ENCODE results near the gene IQCH. TPM values are rescaled to one million over a fixed set of nuclear protein-coding genes. Genes with fewer than 3 reads are reported as not detected.

Gene IQCH
- total RNA-seq, 4 donors from 2014 or later: 0.40 to 5.2 (median 1.9) TPM

DNA sequence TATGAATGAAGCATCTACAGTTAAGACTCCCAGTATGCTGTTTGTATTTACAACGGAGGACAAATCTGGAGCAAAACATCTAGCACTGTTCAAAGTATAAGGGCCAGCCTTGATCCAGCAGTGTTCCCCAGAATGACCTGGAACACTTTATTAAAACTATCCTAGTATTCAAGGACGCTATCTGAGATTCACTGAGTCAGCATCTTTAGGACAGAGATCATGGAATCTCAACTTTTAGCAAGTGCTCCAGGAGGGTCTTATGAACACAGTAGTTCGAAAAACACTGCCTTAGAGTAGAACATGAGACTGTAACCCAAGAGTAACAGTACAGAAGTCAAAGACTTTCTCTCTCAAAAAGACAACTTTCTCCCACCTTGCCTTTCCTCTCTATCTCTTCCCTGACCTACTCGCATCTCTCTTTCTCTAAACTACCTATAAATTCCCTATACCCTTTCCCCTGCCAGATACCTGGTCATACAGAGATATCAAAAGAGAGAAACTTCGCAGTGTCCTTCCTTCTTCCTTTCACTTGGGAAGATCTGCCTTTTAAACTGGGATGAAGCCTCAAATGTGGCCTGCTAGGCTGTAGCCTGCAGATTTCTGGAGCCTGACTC lies 43.9 kb upstream of the IQCH start:
- Histone ChIP-seq H3K4me3 (no peak overlapping the region), H3K36me3 (peaks cover 0 to 17% (median 5%) of the 10 kb centered on the region in 4 donors), H3K4me1 (no peaks in the 10 kb centered on the region), H3K27me3 (no peaks in the 10 kb centered on the region), H3K9me3 (no peaks in the 10 kb centered on the region), H3K27ac (no peak overlapping the region)
- in situ Hi-C loops (cut with MboI; ENCODE audit: low pct_ligation_motif_present in 1 of 4, low pct_unique_long_range_greater_than_20kb in 1 of 4, low sequenced_read_pairs in 3 of 4) (no loop called here), intact Hi-C loops (cut with DNase I; ENCODE audit: low total_unique reads) (no loop called here)
- 93 to 100% methylated on average over 4 to 5 of the region's 5 CpGs for WGBS, 2 donors (ENCODE audit: low coverage in 1 of 2)
- TF ChIP-seq POLR2AphosphoS5 (IDR thresholded peaks at IDR 0.05): no peak
- no peak for TF ChIP-seq POLR2A (IDR thresholded peaks at IDR 0.05)
- no peak for TF ChIP-seq CTCF (IDR thresholded peaks at IDR 0.05)
- no peak for TF ChIP-seq EP300 (IDR thresholded peaks at IDR 0.05; ENCODE audit: low read depth)
- no peak for DNase-seq

GRCh38 chr15:67212684-67213367 lies 41.8 kb upstream of the IQCH start:
- 92 to 93% methylated on average over 4 of the region's 4 CpGs for WGBS, 2 donors (ENCODE audit: low coverage in 1 of 2)
- no peaks in the 10 kb centered on the region for H3K9me3 ChIP-seq
- no peaks in the 10 kb centered on the region for H3K27me3 ChIP-seq
- H3K4me1 ChIP-seq: no peaks in the 10 kb centered on the region
- peaks cover 0 to 10% (median 4%) of the 10 kb centered on the region in 4 donors for H3K36me3 ChIP-seq
- no peak for TF ChIP-seq EP300 (IDR thresholded peaks at IDR 0.05; ENCODE audit: low read depth)
- TF ChIP-seq POLR2AphosphoS5 (IDR thresholded peaks at IDR 0.05): no peak
- TF ChIP-seq CTCF (IDR thresholded peaks at IDR 0.05): no peak
- TF ChIP-seq POLR2A (IDR thresholded peaks at IDR 0.05): no peak
- no peak overlapping the region for H3K4me3 ChIP-seq
- in situ Hi-C loops (cut with MboI; ENCODE audit: low pct_ligation_motif_present in 1 of 4, low pct_unique_long_range_greater_than_20kb in 1 of 4, low sequenced_read_pairs in 3 of 4) (no loop called here), intact Hi-C loops (cut with DNase I; ENCODE audit: low total_unique reads) (no loop called here)
- no peak overlapping the region for H3K27ac ChIP-seq
- DNase-seq: no peak

DNA sequence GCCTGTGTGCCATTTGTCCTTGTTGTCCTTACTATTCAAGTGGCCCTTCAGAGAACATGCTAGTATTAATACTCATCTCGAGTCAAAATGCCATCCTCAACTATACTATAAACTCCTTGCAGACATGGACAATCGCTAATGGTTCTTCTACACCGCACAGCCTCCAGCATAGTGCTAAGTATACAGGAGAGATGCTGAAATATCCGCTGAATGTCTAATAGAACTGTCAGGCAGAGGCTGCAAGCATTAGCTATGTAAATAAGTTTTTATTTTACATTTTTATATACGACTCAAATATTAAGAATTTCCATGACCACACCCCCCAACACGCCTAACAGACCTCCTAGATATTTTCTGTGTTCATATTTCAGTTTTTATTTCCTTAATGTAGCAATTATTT lies 39.5 kb upstream of the IQCH start:
- in situ Hi-C loops (cut with MboI; ENCODE audit: low pct_ligation_motif_present in 1 of 4, low pct_unique_long_range_greater_than_20kb in 1 of 4, low sequenced_read_pairs in 3 of 4) (no loop called here), intact Hi-C loops (cut with DNase I; ENCODE audit: low total_unique reads) (no loop called here)
- H3K4me3 ChIP-seq: no peak overlapping the region
- H3K4me1 ChIP-seq: no peaks in the 10 kb centered on the region
- no peak for TF ChIP-seq CTCF (IDR thresholded peaks at IDR 0.05)
- TF ChIP-seq POLR2AphosphoS5 (IDR thresholded peaks at IDR 0.05): no peak
- no peak for TF ChIP-seq EP300 (IDR thresholded peaks at IDR 0.05; ENCODE audit: low read depth)
- TF ChIP-seq POLR2A (IDR thresholded peaks at IDR 0.05): no peak
- 90 to 93% methylated on average over 3 to 6 of the region's 6 CpGs for WGBS, 2 donors (ENCODE audit: low coverage in 1 of 2)
- DNase-seq: no peak
- H3K27me3 ChIP-seq: no peaks in the 10 kb centered on the region
- no peaks in the 10 kb centered on the region for H3K36me3 ChIP-seq
- no peak overlapping the region for H3K27ac ChIP-seq
- H3K9me3 ChIP-seq: no peaks in the 10 kb centered on the region

DNA sequence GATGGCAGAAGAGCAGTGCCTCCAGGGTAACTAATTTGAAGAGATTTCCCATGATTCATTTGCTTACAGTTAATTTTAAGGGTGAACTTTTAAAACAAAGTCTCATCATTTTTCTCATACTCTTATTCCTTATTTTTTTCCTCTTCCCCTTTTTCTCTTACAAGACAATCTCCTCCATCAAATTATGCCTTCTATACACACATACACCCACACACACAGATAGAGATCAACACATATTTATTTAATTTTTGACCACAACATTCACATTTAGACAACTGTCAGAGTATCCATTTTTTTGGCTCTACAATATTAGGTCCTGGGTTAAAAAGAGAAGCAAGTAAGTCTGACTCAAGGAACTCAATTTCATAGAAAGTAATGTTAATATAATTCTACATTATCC lies 37.7 kb upstream of the IQCH start:
- no peaks in the 10 kb centered on the region for H3K36me3 ChIP-seq
- DNase-seq: no peak
- H3K9me3 ChIP-seq: no peaks in the 10 kb centered on the region
- H3K4me1 ChIP-seq: no peaks in the 10 kb centered on the region
- H3K27ac ChIP-seq: no peak overlapping the region
- intact Hi-C loops (cut with DNase I; ENCODE audit: low total_unique reads) (no loop called here), in situ Hi-C loops (cut with MboI; ENCODE audit: low pct_ligation_motif_present in 1 of 4, low pct_unique_long_range_greater_than_20kb in 1 of 4, low sequenced_read_pairs in 3 of 4) (no loop called here)
- no peaks in the 10 kb centered on the region for H3K27me3 ChIP-seq
- no peak overlapping the region for H3K4me3 ChIP-seq
- TF ChIP-seq EP300 (IDR thresholded peaks at IDR 0.05; ENCODE audit: low read depth): no peak

DNA sequence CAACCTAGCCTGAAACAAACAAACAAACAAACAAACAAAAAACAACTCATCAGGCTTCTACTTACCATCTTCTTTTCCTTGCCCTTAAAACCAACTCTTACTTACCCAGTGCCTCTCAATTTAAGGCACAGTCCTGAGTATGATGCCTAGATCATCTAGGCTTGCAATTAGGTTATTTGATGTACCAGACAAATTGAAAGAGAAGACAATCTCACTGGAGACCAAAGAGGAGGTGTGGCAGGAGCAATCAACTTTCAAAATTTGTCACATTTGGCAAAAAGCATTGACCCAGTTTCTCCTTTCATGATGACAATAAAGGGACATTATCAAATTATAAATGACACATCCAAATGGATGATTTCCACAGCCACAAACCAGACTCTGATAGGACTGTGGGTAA lies 36.2 kb upstream of the IQCH start:
- H3K9me3 ChIP-seq: no peaks in the 10 kb centered on the region
- H3K27me3 ChIP-seq: no peaks in the 10 kb centered on the region
- no peak overlapping the region for H3K27ac ChIP-seq
- in situ Hi-C loops (cut with MboI; ENCODE audit: low pct_ligation_motif_present in 1 of 4, low pct_unique_long_range_greater_than_20kb in 1 of 4, low sequenced_read_pairs in 3 of 4): no loop called here
- H3K36me3 ChIP-seq: no peaks in the 10 kb centered on the region
- peaks cover 0 to 5% (median 0%) of the 10 kb centered on the region in 4 donors for H3K4me1 ChIP-seq
- no peak for DNase-seq
- H3K4me3 ChIP-seq: no peak overlapping the region
- TF ChIP-seq EP300 (IDR thresholded peaks at IDR 0.05; ENCODE audit: low read depth): no peak
- TF ChIP-seq POLR2AphosphoS5 (IDR thresholded peaks at IDR 0.05): no peak
- no peak for TF ChIP-seq CTCF (IDR thresholded peaks at IDR 0.05)
- TF ChIP-seq POLR2A (IDR thresholded peaks at IDR 0.05): no peak
- intact Hi-C loops (cut with DNase I; ENCODE audit: low total_unique reads): no loop called here

Measured in transverse colon (tissue), 4 donors.